Suprapubic skin (tissue), 4 donors: ENCODE data around the gene GRK4. TPM values are rescaled to one million over a fixed set of nuclear protein-coding genes. Genes with fewer than 3 reads are reported as not detected.
"Not testable (repeated sequence)": the region's sequence is repeated elsewhere in the genome, so short reads cannot be mapped to it uniquely, and the experiment has no call there.

Experiments used
- DNase-seq, 2 donors: peaks; one replicate each; pipeline ENCODE4 v3.0.0-alpha.2; 2019; ENCODE audit warnings: low spot score in 2 of 2
- H3K27ac ChIP-seq: fragments of 200-600 bp; sonication (generic); one replicate; pipeline ENCODE4 v1.5.1; 2019
- H3K27me3 ChIP-seq: fragments of 200-600 bp; sonication (generic); one replicate; pipeline ENCODE4 v1.5.1; 2019
- H3K36me3 ChIP-seq: fragments of 200-600 bp; sonication (generic); one replicate; pipeline ENCODE4 v1.5.1; 2019
- H3K4me1 ChIP-seq: fragments of 200-600 bp; sonication (generic); one replicate; pipeline ENCODE4 v1.5.1; 2019
- H3K4me3 ChIP-seq: fragments of 200-600 bp; sonication (generic); one replicate; pipeline ENCODE4 v1.5.1; 2019; ENCODE audit warnings: mild to moderate bottlenecking
- H3K9me3 ChIP-seq: fragments of 200-600 bp; sonication (generic); one replicate; pipeline ENCODE4 v1.5.1; 2019
- CTCF ChIP-seq, 2 donors: fragments of 200-600 bp in 1 of 2; fragments of 450-650 bp in 1 of 2; sonication (generic) in 1 of 2; IDR thresholded peaks; one replicate each; pipeline ENCODE4 v1.5.1; 2016 to 2019; ENCODE audit warnings: antibody characterized with exemption in 2 of 2, mild to moderate bottlenecking in 1 of 2, moderate library complexity in 1 of 2
- EP300 ChIP-seq: sonication (generic); formaldehyde crosslinking; IDR thresholded peaks from one replicate; pipeline ENCODE4 v1.6.1; 2017; ENCODE audit warnings: antibody characterized with exemption
- POLR2A ChIP-seq, 2 donors: fragments of 450-650 bp; IDR thresholded peaks; one replicate each; pipeline ENCODE4 v1.6.1; 2017; ENCODE audit warnings: antibody characterized with exemption in 2 of 2, mild to moderate bottlenecking in 2 of 2, moderate library complexity in 2 of 2
- POLR2AphosphoS5 ChIP-seq, 3 donors: sonication (generic); formaldehyde crosslinking; IDR thresholded peaks; one replicate each; pipeline ENCODE4 v1.6.1; 2017; ENCODE audit warnings: antibody characterized with exemption in 3 of 3
- WGBS: methylation state at CpG from one replicate; pipeline ENCODE4 v1.1.5; 2018; 5-methylcytosine and 5-hydroxymethylcytosine counted together
- total RNA-seq, 4 donors: library from RNA; depleted of rRNA; stranded (reverse); fragments of >200 nt; gene quantifications; one replicate each; pipeline ENCODE4 v1.1.0, GENCODE V29; 2016

The GRK4 gene
- total RNA-seq, 4 donors from 2014 or later = 3.3 to 8.0 (median 4.6) TPM

- DNase-seq = no peak
- H3K36me3 ChIP-seq = no peaks in the 10 kb centered on the region
- 82% methylated on average over 7 of the region's 7 CpGs for WGBS
- H3K4me1 ChIP-seq = peaks cover 18% of the 10 kb centered on the region
- TF ChIP-seq POLR2A (IDR thresholded peaks at IDR 0.05) (no peak), EP300 (no peak), CTCF (IDR thresholded peaks at IDR 0.05) (no peak), POLR2AphosphoS5 (IDR thresholded peaks at IDR 0.05) (no peak)
- no peak overlapping the region for H3K4me3 ChIP-seq
- H3K27me3 ChIP-seq = no peaks in the 10 kb centered on the region
- H3K27ac ChIP-seq = no peak overlapping the region
- H3K9me3 ChIP-seq = no peaks in the 10 kb centered on the region
These were observed 82.8 kb downstream of the GRK4 start for GRCh38 chr4:3046162-3046561.

GRCh38 chr4:3046623-3047022 lies 83.3 kb downstream of the GRK4 start:
- Histone ChIP-seq H3K4me1 (peaks cover 13% of the 10 kb centered on the region), H3K9me3 (no peaks in the 10 kb centered on the region), H3K4me3 (no peak overlapping the region), H3K27me3 (no peaks in the 10 kb centered on the region), H3K36me3 (no peaks in the 10 kb centered on the region), H3K27ac (no peak overlapping the region)
- 88% methylated on average over 4 of the region's 4 CpGs for WGBS
- DNase-seq = no peak
- TF ChIP-seq CTCF (IDR thresholded peaks at IDR 0.05) (no peak), POLR2AphosphoS5 (IDR thresholded peaks at IDR 0.05) (no peak), EP300 (no peak), POLR2A (IDR thresholded peaks at IDR 0.05) (no peak)

GRCh38 chr4:3047464-3048286 lies 84.3 kb downstream of the GRK4 start:
- TF ChIP-seq CTCF (IDR thresholded peaks at IDR 0.05) = peak; percentile 18 to 75
- TF ChIP-seq POLR2A (IDR thresholded peaks at IDR 0.05) = no peak
- Histone ChIP-seq H3K27me3 (no peaks in the 10 kb centered on the region), H3K4me1 (peaks cover 4% of the 10 kb centered on the region), H3K36me3 (no peaks in the 10 kb centered on the region), H3K27ac (no peak overlapping the region), H3K4me3 (peak overlapping the region; percentile 29), H3K9me3 (no peaks in the 10 kb centered on the region)
- WGBS = 56% methylated on average over 20 of the region's 20 CpGs
- DNase-seq = no peak

- WGBS = 86% methylated on average over 12 of the region's 12 CpGs
- H3K27me3 ChIP-seq, H3K27ac ChIP-seq, H3K4me3 ChIP-seq, H3K4me1 ChIP-seq, H3K9me3 ChIP-seq, DNase-seq, H3K36me3 ChIP-seq: not testable (repeated sequence)
These were observed 87.9 kb downstream of the GRK4 start for GRCh38 chr4:3051141-3051897.

GRCh38 chr4:3054169-3054759 lies 90.9 kb downstream of the GRK4 start:
- Histone ChIP-seq H3K4me1 (no peaks in the 10 kb centered on the region), H3K4me3 (no peak overlapping the region), H3K36me3 (peaks cover 3% of the 10 kb centered on the region), H3K27me3 (no peaks in the 10 kb centered on the region), H3K27ac (no peak overlapping the region), H3K9me3 (no peaks in the 10 kb centered on the region)
- 95% methylated on average over 2 of the region's 2 CpGs for WGBS
- no peak for TF ChIP-seq CTCF (IDR thresholded peaks at IDR 0.05)
- no peak for TF ChIP-seq POLR2A (IDR thresholded peaks at IDR 0.05)
- no peak for TF ChIP-seq EP300
- no peak for DNase-seq
